GM18507 (cell line): Measurements from ENCODE around the gene ZSWIM5.
"Not testable (repeated sequence)": the region's sequence is repeated elsewhere in the genome, so short reads cannot be mapped to it uniquely, and the experiment has no call there.

ENCODE experiments used
- DNase-seq: peaks from one replicate; pipeline ENCODE4 v3.0.0; 2011; ENCODE audit warnings: low read depth; ENCODE audit not compliant: insufficient read length; ENCODE audit errors: extremely low spot score
- FAIRE-seq: peaks from 2 replicates; lab custom pipeline; 2011; peaks lifted over from hg19 to GRCh38; lab: Jason Lieb, UNC

ZSWIM5 gene

DNA sequence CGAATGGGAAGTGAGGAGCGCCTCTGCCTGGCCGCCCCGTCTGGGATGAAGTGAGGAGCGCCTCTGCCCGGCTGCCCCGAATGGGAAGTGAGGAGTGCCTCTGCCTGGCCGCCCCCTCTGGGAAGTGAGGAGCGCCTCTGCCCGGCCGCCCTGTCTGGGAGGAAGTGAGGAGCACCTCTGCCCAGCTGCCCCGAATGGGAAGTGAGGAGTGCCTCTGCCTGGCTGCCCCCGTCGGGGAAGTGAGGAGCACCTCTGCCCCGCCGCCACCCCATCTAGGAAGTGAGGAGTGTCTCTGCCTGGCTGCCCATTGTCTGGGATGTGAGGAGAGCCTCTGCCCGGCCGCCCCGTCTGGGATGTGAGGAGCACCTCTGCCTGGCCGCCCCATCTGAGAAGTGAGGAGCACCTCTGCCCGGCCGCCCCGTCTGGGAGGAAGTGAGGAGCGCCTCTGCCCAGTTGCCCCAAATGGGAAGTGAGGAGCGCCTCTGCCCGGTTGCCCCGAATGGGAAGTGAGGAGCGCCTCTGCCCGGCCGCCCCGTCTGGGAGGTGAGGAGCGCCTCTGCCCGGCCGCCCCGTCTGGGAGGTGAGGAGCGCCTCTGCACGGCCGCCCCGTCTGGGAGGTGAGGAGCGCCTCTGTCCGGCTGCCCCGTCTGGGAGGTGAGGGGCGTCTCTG, 100.8 kb downstream of the ZSWIM5 start:
- not testable (repeated sequence) for DNase-seq, FAIRE-seq

DNA sequence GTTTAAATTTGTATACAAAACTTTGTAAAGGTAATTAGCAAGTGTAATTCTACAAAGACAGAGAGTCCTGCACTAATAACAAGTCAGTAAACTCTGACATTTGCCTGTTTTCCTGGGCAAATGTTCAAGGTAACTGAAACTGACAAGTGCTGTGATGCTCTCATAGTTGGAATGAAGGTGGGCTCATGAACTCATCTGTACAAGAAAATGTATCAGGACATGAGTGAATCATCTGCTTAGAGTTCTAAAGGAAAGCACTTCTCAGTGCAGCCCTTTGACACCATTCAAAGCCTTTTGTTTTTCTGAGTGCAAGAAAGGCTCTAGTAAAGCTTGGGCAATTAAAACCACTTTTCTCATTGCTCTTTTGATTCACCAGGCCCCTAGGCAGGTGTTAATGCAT, 102.9 kb downstream of the ZSWIM5 start:
- DNase-seq (no peak), FAIRE-seq (no peak)

DNA sequence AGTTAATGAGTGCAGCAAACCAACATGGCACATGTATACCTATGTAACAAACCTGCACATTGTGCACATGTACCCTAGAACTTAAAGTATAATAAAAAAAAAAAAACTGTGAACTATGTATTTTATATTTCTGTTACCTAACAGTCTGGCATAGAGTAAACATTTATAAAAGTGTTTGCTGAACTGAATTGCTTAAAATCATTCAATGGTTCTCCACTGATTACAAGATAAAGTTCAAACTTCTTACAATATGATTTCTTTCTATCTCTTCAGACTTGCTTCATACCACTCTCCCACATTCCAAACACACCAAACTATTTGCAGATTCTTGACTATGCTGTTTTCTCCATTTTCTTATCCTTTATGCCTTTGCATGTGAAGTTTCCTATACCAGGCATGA, 104.5 kb downstream of the ZSWIM5 start:
- no peak for FAIRE-seq
- DNase-seq = no peak

DNA sequence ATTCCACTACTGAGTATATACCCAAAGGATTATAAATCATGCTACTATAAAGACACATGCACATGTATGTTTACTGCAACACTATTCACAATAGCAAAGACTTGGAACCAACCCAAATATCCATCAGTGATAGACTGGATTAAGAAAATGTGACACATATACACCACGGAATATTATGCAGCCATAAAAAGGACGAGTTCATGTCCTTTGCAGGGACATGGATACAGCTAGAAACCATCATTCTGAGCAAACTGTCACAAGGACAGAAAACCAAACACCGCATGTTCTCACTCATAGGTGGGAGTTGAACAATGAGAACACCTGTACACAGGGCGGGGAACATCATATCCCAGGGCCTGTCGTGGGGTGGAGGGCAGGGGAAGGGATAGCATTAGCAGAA, 104.9 kb downstream of the ZSWIM5 start:
- FAIRE-seq, DNase-seq: not testable (repeated sequence)

DNA sequence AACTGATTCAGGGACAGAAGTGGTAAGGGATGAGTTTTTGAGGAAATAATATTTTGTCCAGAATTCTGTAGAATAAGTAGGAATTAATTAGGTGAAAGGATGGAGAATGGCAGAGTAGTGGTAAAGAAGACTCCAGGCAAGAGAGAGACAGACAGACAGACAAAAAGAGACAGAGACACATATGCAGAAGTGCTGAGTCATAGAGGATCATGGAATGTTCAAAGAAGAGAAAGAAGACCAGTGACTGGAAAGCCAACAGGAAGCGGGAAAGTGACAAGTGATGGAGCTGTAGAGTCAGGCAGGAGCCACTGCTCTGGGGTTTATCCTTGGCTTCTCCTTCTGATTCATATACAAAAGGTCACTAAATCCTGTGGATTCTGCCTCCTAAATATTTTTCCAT, 108.5 kb downstream of the ZSWIM5 start:
- FAIRE-seq (no peak), DNase-seq (no peak)

DNA sequence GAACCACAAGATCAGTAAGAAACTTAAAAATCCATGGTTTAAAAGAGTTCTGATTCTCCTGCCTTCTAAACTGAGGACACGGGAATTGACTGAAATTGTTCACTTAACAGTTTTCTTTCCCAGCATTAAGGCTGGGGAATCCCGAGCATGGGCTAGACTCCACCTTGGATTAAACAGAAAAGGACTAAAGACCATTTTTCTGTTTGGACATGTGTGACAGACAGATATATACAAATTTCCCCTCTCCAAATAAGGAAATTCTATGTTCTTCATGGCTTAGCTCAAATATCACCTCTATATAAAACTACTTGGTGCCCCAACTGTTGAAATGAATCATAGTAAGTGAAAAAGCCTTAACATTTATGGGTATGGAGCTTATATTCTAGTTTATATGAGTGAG, 109.3 kb downstream of the ZSWIM5 start:
- no peak for FAIRE-seq
- no peak for DNase-seq

DNA sequence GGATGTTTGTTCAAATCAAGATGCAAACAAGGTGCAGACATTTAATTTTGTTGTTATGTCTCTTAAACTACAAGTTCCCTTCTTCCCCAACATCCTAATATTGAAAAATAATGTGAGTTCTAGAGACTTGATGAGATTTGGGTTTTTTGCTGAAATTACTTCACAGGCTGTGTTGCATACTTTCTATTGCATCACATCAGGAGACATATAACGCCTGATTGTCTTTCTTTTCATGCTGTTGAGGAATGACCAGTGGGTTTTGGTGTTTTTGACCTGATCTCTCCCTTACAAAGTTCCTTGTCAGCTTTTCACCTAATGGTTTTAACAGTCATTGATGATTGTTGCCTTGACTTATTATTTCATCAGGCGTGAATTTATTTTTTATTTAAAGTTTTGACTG, 111.0 kb downstream of the ZSWIM5 start:
- DNase-seq = no peak

DNA sequence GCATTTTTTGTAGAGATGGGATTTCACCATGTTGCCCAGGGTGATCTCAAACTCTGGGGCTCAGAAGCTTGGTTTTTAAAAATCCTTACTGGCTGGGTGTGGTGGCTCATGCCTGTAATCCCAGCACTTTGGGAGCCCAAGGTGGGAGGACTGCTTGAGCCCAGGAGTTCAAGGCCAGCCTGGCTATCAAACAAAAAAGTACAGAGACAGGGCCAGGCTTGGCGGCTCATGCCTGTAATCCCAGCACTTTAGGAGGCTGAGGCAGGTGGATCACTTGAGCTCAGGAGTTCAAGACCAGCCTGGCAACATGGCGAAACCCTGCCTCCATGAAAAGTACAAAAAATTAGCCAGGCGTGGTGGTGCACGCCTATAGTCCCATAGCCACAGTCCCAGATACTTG, 112.0 kb downstream of the ZSWIM5 start:
- DNase-seq, FAIRE-seq: not testable (repeated sequence)

More for the DNA sequence above, 111.0 kb downstream of the ZSWIM5 start:
- FAIRE-seq = no peak

DNA sequence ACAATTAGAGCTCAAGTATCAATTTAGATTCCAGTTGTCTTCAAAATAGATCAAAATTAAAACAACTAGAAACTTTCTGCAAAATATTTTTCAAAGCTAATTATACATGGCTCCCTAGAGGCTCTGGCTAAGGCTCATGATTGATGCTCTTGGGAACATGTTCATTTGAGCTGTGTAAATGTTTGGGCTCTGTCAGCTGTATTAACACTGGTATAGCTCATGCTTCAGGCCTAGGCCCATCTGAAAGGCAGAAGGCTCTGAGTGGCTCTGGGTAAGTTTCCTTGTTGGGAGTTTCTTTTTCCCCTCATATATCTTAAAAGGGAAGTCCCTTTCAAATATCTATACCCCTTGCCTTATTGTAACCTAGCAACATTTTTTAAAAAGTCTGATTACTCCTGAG, 113.1 kb downstream of the ZSWIM5 start:
- FAIRE-seq (no peak), DNase-seq (no peak)

DNA sequence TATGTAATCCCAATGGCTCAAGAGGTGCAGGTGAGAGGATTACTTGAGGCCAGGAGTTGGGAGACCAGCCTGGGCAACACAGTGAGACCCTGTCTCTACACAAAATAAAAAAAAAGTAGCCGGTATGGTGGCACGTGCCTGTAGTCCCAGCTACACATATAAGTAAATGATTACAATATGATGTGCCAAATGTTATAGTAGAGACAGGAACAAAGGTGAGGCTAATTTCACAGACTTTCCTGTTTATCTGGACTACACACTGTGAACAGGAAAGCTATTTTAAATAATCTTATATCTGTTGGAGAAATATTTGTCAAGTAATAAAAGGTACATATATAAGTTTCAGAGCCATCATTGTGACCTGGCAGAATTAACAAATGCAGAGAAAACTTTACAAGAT, 116.7 kb downstream of the ZSWIM5 start:
- no peak for DNase-seq
- no peak for FAIRE-seq

DNA sequence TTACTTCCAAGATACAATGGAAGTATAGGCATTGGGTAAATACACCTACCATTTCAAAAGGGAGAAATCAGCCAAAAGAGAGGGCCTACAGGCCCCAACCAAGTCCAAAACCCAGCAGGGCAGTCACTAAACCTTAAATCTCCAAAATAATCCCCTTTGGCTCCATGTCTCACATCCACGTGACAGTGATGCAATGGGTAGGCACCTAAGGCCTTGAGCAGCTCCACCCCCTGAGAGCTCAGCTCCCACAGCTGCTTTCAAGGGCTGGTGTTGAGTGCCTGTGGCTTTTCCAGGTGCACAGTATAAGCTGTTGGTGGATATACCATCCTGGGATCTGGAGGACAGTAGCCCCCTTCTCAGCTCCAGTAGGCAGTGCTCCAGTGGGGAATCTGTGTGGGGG, 121.8 kb downstream of the ZSWIM5 start:
- FAIRE-seq (no peak), DNase-seq (no peak)

DNA sequence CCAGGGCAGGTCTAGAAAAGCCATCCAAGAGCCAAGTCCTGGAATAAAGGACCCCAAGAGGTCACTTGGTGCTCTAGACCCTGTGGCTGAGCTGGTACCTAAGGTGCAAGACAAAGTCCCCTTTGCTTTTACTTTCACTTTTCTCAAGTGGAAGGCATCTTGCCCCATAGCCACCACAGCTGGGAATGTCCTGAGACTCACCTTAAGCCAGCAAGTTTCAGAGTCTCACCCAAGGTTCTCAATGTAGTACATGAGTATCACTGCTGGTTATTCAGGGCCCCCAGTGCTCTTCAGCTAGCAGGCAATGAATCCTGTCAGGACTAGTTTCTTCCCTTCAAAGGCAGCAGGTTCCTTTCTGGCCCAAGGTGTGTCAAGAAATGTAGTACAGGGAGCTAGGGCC, 126.9 kb downstream of the ZSWIM5 start:
- DNase-seq = no peak
- no peak for FAIRE-seq

DNA sequence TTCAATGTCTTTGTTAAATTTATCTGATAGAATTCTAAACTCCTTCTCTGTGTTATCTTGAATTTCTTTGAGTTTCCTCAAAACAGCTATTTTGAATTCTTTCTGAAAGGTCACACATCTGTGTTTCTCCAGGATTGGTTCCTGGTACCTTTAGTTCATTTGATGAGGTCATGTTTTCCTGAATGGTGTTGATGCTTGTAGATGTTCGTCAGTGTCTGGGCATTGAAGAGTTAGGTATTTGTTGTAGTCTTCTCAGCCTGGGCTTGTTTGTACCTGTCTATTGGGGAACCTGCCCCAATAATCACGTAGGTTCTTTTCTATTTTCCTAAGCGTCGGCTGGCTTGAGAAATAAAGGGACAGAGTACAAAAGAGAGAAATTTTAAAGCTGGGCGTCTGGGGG, 129.4 kb downstream of the ZSWIM5 start:
- FAIRE-seq, DNase-seq: not testable (repeated sequence)

DNA sequence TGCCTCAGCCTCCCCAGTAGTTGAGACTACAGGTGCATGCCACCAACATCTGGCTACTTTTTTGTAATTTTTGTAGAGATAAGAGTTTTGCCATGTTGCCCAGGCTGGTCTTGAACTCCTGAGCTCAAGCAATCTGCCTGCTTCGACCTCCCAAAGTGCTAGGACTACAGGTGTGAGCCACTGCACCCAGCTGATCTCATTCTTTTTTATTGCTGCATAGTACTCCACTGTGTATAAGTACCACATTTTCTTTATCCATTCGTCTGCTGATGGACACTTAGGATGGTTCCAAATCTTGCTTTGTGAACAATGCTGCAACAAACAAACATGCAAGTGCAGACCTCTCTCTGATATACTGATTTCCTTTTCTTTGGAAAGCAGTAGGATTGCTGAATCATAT, 134.8 kb downstream of the ZSWIM5 start:
- FAIRE-seq (no peak), DNase-seq (no peak)

DNA sequence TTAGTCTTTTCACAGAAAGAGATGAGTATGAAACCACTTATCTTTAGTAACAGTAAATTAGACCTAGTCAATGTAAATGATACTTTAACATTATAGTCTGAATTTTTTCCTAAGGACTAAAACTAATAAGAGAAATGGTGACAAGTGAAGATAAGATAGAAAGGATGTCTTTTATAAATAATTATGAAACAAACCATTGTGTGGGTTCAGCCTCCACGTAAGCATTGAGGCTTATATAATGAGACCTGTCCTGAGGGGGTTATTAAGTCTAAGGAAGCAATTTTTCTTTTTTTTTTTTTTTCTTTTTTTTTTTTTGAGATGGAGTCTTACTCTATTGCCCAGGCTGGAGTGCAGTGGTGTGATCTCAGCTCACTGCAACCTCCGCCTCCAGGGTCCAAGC, 138.6 kb downstream of the ZSWIM5 start:
- DNase-seq (no peak), FAIRE-seq (no peak)

DNA sequence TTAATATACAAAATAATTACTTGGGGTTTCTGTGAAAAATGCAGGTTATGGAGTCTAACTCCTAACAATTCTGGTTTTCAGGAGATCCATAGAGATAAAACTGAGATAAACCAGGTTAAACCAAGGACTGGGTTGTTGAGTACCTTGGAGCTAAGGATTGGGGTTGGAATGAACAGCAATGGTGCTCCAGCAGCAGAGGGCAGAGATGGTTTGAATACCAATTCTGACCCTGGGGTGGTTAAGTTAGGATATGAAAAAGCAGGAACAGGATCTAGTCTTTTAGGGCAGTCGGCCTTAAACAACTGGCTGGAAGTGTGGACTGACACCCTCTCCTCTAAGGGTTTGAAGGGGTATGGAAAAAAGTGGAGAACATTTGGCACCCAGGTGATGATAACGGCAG, 141.3 kb downstream of the ZSWIM5 start:
- no peak for FAIRE-seq
- DNase-seq = no peak

DNA sequence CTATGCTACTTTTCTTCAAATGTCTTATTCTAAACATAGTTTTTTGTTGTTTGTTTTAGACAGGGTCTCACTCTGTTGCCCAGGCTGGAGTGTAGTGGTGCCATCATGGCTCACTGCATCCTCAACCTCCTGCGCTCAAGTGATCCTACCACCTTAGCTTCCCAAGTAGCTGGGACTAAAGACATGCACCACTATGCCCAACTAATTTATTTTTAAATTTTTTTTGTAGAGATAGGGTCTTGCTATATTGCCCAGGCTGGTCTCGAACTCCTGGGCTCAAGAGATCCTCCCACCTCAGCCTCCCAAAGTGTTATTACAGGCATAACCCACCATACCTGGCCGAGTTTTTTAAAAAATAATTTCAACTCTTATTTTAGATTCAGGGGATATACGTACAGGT, 143.9 kb downstream of the ZSWIM5 start:
- not testable (repeated sequence) for DNase-seq, FAIRE-seq

DNA sequence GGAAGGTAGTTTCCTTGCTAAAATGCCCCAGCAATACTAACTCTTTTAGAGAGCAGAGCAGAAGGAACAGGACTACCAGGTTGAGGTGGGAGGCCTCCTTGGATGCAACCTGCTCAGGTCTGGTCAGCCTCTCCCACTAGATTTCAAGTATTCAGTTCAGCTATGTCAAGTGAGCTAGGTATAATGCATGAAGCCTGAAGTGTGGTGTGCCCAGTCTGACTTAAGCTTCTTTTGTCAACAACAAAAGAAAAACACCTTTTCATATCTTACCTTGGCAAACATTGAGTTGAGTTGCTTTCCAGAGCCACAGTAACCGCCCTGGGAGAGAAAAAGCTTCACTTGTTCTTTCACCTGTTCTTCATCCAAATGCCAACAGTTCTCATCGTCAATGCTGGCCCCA, 146.6 kb downstream of the ZSWIM5 start:
- FAIRE-seq (no peak), DNase-seq (no peak)

DNA sequence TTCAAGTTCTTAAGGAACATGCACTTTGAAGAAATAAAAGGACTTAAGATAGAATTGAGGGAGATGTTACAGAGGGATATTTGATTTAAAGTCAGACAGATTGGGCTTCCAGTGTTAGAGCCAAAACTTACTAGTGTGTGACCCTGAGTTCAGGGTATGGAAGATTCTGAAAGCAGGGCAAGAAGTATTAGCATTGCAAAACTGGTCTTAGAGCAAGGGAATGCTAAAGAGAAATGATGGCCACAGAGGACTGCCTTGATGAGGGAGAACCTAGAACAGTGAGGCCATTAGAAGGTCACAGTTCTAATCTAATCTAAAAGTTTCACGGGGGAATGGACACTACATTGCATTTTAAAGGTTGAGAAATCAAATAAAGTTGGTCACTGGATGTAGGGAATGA, 148.9 kb downstream of the ZSWIM5 start:
- FAIRE-seq = no peak

DNA sequence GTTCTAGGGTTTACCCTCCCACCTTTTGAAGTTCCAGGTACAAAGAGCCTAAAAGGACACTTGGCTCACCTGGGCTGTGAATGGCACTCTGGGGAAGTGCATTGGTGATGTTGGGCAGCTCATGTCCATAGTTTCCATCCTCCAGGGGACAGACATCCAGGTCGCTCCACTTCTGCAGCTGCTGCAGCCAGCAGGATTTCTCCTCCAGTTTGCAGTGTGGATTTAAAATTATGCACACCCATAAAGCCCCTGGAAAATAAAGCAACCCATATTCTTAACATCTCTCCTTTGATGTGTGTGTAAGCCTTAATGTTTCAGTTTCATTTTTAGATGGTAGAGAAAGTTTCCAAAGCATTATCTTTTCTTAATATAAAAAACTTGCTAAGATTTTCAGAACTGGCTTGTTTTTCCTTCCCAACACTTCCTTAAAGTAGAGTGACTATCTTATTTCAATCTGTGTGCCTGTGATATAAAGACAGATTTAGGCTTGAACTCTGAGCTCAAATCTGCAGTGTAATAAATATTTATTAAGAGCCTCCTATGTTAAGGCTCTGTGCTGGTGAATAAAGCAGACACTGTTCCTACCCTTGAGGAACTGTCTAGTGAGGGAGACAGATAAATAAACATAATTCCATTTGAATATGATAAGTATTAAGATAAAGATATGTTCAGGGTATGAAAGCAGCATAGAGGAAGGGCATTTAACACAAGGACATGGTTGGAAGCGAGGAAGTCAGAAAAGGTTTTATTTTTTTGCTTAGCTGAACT, 155.2 kb downstream of the ZSWIM5 start:
- no peak for DNase-seq
- FAIRE-seq = no peak

More for the DNA sequence above, 148.9 kb downstream of the ZSWIM5 start:
- DNase-seq = no peak

DNA sequence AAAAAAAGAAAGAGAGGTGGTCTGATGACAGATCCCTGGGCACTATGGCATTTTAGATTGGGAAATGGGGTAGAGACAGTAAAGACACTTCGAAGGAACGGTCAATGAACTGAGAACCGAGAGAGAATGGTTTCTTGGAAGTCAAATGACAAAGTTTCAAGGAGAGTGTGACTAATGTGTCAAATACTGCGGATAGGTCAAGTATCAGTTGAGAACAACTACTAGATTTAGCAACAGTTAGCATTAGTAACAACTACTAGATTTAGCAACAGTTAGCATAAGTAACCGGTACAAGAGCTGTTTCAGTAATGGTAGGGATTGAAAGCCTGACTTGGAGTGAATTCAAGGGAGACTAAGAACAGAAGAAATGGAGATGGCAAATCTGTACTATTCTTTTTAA, 159.4 kb downstream of the ZSWIM5 start:
- FAIRE-seq (no peak), DNase-seq (no peak)
